H1 (cell line): Measurements from ENCODE around the gene C21orf91. TPM values are rescaled to one million over a fixed set of nuclear protein-coding genes. Genes with fewer than 3 reads are reported as not detected.

Experiments used
- CBX8 ChIP-seq: fragments of 300-800, 300-1000 bp; sonication (generic); IDR thresholded peaks from 2 replicates; pipeline ENCODE4 v1.7.1; 2016; ENCODE audit warnings: low read depth, low read length, borderline replicate concordance
- CHD2 ChIP-seq: IDR thresholded peaks from 2 replicates; pipeline ENCODE4 v1.6.1; 2012; ENCODE audit warnings: low read length, improper control_type of control experiment
- CHD7 ChIP-seq: fragments of 300-600 bp; sonication (generic); IDR thresholded peaks from 2 replicates; pipeline ENCODE4 v1.7.1; 2012; ENCODE audit warnings: low read length, moderate library complexity, mild to moderate bottlenecking, inconsistent platforms; ENCODE audit not compliant: insufficient replicate concordance
- CTCF ChIP-seq, 3 experiments: IDR thresholded peaks; 1 replicate in 2 of 3; 2 replicates in 1 of 3; pipeline versions ENCODE4 v1.5.1 to v1.6.1; 2011; ENCODE audit warnings: low read length in 3 of 3, mild to moderate bottlenecking in 3 of 3, inconsistent platforms in 2 of 3, low read depth in 1 of 3, moderate library complexity in 1 of 3; ENCODE audit not compliant: insufficient read depth in 1 of 3; ENCODE audit errors: control extremely low read depth in 1 of 3
- GTF2F1 ChIP-seq: IDR thresholded peaks from 2 replicates; pipeline ENCODE4 v1.6.1; 2012; ENCODE audit warnings: low read depth, low read length, improper control_type of control experiment, borderline replicate concordance
- SP4 ChIP-seq: IDR thresholded peaks from 2 replicates; pipeline ENCODE4 v1.6.1; 2012; ENCODE audit warnings: low read length, inconsistent platforms
- TEAD4 ChIP-seq: IDR thresholded peaks from 2 replicates; pipeline ENCODE4 v1.6.1; 2012; ENCODE audit warnings: low read depth, low read length, inconsistent platforms, mixed read lengths
- polyA plus RNA-seq, 7 experiments: library from polyadenylated mRNA; depleted of rRNA in 3 of 7; stranded (reverse) in 5 of 7; unstranded in 2 of 7; fragments of >200 nt in 5 of 7; fragments of 200-250 nt in 2 of 7; gene quantifications; 1 replicate in 5 of 7; 2 replicates in 1 of 7; 4 replicates in 1 of 7; pipeline versions ENCODE4 v1.2.1 to v1.2.3, GENCODE V29; 2011 to 2013; ENCODE audit warnings: missing spikeins in 2 of 7, mixed read lengths in 2 of 7
- total RNA-seq: library from RNA; stranded (reverse); fragmentation: NEBNext Ultra II Directional; extraction: Animal tissue kit (Norgen Biotek cat#: 25700); gene quantifications from 2 replicates; pipeline ENCODE4 v1.2.1, GENCODE V29; 2021

C21orf91 gene
- total and polyA plus RNA-seq, 2 of the 8 experiments (the other 6 are each of a cell fraction or from before 2014, with no cell fraction given), result 4.9 to 33.6 TPM

- no peak for TF ChIP-seq CHD7
- no peak for TF ChIP-seq TEAD4
- no peak for TF ChIP-seq CBX8
- TF ChIP-seq CHD2, result no peak
- TF ChIP-seq CTCF (IDR thresholded peaks at IDR 0.05; ENCODE audit: control extremely low read depth in 1 of 3, insufficient read depth in 1 of 3, low read depth in 1 of 3, low read length in 3 of 3), result no peak
- no peak for TF ChIP-seq SP4
- no peak for TF ChIP-seq GTF2F1
Observed at GRCh38 chr21:17789069-17789468, 30.1 kb downstream of the C21orf91 start (continued).
